HG03025 (cell line): ENCODE data around the gene ATP6AP2.
"Not testable (repeated sequence)": the region's sequence is repeated elsewhere in the genome, so short reads cannot be mapped to it uniquely, and the experiment has no call there.

Source experiments
- ATAC-seq: cut with Tn5 transposase; IDR thresholded peaks from one replicate; pipeline ENCODE4 v1.9.1; 2021; ENCODE audit warnings: mild to moderate bottlenecking, moderate library complexity; ENCODE audit not compliant: unreplicated experiment, low FRiP score

Gene ATP6AP2

GRCh38 chrX:40573763-40574162, 7.0 kb upstream of the ATP6AP2 start:
- no peak for ATAC-seq

DNA sequence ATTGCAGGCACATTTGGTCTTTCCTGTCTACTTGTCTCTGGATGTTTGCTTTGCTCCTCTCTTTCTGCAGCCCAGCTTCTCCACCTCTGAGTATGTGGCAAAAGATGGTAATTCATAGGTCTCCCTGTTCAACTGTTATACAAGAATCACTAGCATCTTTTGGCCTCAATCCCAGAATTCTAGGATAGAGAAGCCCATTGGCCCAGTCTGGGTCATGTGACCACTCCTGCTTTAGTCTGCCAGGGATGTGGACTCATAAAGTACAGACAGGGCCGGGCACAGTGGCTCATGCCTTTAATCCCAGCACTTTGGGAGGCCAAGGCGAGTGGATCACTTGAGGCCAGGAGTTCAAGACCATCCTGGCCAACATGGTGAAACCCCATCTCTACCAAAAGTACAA, 5.4 kb upstream of the ATP6AP2 start:
- not testable (repeated sequence) for ATAC-seq

- no peak for ATAC-seq
These were observed 4.5 kb upstream of the ATP6AP2 start for GRCh38 chrX:40576291-40576690.

DNA sequence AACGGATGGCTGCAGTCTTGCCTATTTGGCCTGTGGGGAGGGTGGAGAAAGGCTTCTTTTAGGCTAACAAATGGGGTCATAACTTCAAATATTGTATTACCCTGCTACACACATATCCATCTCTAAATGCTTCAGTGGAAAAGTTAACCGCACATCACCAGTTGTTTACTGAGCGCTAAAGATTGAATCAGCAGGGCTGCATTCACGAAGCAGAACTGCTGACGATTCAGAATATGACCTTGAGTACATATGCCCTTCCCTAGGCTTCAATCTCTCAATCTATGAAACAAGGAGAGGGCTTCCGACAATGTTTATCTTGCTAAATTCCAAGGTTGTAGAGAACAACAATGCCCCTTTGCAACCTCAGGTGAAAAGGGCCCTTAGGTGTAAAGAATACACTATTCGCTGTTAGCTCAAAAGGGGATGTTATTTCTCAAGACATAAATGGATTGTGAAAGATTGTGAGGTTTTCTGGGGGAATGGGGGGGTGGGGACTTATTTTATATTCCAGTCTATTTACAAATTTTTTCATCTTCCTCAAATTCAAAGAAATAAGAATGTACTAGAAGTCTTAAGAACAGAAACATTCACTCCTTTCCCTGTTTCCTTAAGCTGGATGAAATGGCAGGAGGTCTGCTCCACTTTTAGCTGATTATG, 2.6 kb upstream of the ATP6AP2 start:
- no peak for ATAC-seq

- no peak for ATAC-seq
These were observed 1.6 kb upstream of the ATP6AP2 start for GRCh38 chrX:40579141-40579540.

GRCh38 chrX:40579900-40580536, 752 bp upstream of the ATP6AP2 start:
- ATAC-seq: no peak

GRCh38 chrX:40581336-40581920, 658 bp downstream of the ATP6AP2 start:
- no peak for ATAC-seq

GRCh38 chrX:40582178-40582577, 1.4 kb downstream of the ATP6AP2 start:
- not testable (repeated sequence) for ATAC-seq

DNA sequence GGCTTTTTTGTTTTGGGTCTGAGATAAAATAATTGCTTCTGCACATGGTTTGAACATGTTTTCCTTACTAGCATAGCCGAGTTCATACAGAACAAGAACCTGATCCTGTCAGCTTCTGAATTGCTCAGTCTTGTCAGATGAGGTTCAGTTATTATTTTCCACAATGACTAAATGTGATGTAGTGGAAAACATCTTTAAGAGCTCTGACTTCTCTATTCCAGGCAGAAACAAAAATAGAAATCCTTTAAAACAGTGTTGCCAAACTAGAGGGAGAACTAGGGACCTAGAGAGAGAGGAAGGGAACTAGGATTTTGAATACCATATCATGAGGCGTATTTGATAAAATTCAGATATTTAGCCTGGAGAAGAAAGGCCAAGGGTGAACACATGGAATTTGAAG, 2.0 kb downstream of the ATP6AP2 start:
- ATAC-seq: no peak

DNA sequence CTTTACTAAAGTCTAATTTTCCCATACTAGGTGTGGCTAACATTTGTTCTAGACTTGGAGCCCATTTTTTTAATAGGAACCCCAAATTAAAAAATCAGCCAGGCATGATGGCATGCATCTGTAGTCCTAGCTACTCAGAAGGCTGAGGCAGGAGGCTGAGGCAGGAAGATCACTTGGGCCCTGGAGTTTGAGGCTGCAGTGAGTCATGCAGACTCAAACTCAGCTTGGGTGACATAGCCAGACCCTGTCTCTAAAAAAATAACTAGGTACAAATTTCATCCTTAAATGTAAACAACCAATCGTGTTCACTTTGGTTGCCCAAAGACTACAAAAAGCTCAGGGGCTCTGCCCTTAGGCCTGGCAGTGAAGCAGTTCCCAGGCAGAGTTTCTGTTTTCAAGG, 6.9 kb downstream of the ATP6AP2 start:
- ATAC-seq: not testable (repeated sequence)

DNA sequence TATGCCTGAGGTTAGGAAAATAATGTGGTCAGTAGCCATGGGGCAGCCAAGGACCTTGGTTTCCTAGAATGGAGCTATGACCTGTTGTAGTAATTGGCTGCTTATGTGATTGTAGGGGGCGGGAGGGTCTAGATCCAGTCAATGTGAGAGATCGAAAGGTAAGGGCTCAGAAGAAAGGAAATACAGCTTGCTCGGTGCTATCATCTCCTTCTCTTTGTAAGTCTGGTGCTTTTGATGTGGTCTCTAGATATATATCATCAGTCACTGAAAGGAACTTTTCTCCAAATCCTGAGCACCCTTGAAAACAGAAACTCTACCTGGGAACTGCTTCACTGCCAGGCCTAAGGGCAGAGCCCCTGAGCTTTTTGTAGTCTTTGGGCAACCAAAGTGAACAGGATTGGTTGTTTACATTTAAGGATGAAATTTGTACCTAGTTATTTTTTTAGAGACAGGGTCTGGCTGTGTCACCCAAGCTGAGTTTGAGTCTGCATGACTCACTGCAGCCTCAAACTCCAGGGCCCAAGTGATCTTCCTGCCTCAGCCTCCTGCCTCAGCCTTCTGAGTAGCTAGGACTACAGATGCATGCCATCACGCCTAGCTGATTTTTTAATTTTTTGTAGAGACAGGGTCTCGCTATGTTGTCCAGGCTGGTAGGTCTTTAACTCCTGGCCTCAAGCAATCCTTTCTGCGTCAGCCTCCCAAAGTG, 9.0 kb downstream of the ATP6AP2 start:
- not testable (repeated sequence) for ATAC-seq

DNA sequence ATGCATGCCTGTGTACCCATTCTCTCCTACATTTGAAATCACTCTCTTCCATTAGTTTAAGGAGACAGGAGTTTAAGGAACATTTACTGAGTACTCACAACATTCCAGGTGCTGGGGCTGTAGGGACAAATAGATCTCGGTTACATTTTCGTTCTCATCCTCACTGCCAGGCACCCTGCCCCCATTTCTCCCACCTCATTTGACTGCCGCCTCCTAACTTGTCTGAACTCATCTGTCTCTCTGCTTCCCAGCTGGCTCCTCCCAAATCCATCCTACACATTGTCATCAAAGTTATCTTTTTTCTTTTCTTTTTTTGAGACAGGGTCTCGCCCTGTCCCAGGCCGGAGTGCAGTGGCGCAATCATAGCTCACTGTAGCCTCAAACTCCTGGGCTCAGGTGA, 22.7 kb downstream of the ATP6AP2 start:
- no peak for ATAC-seq

DNA sequence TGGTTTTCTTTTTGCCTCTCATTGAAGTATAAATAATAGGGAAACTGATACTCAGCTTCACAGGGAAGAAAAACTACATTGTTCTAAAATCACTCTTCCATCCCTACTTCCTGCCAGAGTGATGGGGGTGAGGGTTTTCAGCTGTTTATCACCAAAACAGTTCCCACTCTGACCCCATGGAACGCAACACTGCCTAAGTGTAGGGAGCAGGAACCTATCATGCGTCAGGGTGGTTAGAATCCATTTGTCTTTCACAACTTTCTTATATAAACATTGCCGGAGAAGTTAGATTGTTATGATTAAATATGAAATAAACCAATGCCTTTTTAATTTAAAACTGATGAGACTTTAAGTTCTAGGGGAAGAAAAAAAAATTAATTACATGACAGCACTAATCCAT, 26.6 kb downstream of the ATP6AP2 start:
- no peak for ATAC-seq

- ATAC-seq: no peak
These were observed 31.7 kb downstream of the ATP6AP2 start for GRCh38 chrX:40612511-40612910.

GRCh38 chrX:40615976-40616375, 35.2 kb downstream of the ATP6AP2 start:
- no peak for ATAC-seq

GRCh38 chrX:40617566-40617965, 36.8 kb downstream of the ATP6AP2 start:
- ATAC-seq: no peak

DNA sequence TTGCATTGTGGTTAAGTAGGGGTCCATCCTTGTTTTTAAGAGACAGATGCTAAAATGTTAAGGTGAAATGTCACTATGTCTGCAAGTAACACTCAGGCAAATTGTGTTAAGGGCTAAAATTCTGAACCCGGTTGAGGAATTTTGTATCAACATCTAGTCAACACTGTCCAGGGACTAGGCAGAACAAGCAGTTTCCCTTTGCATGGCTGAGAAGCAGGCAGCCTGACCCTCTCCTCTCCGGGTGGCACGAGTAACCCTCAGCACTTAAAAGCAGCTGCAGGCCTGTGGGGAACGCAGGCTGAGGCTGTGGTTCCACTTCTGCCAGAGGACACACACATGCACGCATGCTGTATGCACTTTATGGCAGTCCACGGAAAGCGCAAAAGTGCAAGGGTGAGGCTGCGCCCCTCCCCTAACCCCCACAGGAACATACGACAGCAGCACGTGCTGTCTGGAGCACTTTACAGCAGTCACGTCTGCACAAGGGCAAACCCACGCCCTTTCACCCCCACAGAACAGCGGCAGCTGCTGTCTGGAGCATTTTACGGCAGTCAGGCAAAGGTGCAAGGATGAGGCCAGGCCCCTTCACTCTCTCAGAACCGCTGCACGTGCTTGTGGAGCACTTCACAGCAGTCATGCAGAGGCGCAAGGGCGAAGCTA, 41.8 kb downstream of the ATP6AP2 start:
- no peak for ATAC-seq

DNA sequence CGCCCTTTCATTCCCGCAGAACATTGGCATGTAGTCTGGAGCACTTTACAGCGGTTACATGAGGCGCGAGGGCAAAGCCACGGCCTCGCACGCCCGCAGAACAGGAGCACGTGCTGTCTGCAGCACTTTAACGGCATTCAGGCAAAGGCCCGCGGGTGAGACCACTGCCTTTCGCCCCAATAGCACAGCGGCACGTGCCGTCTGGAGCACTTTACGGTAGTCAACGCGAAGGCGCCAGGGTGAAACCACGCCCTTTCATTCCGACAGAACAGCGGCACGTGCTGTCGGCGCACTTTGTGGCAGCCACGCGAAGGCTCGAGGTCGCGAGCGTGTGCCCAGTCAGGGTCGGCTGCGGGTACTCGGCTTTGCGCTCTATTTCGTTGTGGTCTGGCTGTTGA, 42.4 kb downstream of the ATP6AP2 start, which contains the start of gene MPC1L:
Gene MPC1L (plus strand): TSS at position 290 of the 398 bp plus-strand sequence. CDS start 138 bp downstream, outside the sequence.
- no peak for ATAC-seq

DNA sequence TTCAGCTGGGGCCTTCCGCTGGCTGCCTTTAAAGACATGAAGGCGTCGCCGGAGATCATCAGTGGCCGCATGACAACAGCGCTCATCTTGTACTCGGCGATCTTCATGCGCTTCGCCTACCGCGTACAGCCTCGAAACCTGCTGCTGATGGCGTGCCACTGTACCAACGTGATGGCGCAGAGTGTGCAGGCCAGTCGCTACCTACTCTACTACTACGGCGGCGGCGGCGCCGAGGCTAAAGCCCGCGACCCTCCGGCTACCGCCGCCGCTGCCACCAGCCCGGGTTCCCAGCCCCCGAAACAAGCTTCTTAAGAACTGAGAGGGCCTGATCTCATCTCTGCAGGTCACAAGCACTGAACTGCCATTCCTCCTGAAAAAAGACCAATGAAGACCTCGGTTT, 42.9 kb downstream of the ATP6AP2 start:
- ATAC-seq: no peak

GRCh38 chrX:40625294-40625693, 44.5 kb downstream of the ATP6AP2 start:
- ATAC-seq: no peak

- no peak for ATAC-seq
These were observed 47.7 kb downstream of the ATP6AP2 start for GRCh38 chrX:40628506-40628905.
